HCEC 1CT (cell line): Measurements from ENCODE around the gene CDKN1C.
A peak's percentile ranks its signal among the peaks of the same experiment; 100 is the strongest.

Source experiments
- DNase-seq: peaks from one replicate; pipeline ENCODE4 v3.0.0-alpha.2; 2017

The CDKN1C gene

GRCh38 chr11:2885678-2886081, at the start of gene CDKN1C:
Gene CDKN1C, minus strand, starts transcription at chr11:2885775. Its CDS starts 319 bp downstream, at chr11:2885456.
- DNase-seq: peak; percentile 59

DNA sequence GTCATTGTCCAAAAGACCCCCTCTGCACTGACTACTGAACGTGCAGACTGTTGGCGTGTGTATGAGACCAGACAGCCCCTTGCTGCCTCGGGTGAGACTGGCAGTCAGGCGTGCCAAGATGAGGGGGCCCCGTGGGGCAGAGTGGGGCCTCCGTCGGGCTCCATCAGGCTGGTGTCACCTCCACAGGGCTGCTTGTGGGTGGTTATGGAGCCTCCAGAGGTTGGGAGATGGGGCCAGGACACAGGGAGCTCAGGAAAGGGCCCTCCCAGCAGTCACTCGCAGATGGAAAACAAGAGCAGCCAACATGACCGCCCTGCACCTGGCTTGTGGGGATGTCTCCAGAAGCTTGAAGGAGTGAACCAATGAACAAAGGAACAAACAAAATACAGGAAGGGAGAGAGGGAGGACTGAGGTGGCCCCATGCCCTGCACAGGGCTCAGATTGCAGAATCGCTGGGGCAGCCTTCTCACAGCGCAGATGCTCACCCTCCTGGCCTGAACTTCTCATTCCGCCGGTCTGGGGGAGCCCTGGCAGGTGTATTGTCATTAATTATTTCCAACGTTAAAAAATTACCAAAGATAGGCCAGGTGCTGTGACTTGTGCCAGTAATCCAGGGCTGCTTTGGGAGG, 49.1 kb upstream of the CDKN1C start:
- DNase-seq: no peak

DNA sequence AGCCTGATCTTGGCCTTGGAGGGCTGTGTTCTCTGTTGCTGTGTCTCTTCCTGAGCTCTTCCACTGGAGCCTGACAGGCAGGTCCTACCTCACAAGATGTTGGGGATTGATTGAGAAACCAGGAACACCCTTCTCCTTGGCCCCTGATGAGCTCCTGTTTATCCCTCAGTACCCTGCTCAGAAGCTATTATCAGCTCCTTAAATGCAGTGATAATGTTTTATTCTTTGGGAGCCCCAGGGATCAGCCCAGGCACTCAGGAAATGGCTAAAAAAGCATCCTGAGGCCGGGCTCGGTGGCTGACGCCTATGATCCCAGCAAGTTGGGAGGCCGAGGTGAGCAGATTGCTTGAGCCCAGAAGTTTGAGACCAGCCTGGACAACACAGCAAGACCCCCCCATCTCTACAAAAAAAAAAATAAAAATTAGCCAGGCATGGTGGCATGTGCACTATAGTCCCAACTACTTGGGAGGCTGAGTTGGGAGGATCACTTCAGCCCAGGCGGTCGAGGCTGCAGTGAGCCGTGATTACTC, 48.5 kb upstream of the CDKN1C start:
- no peak for DNase-seq

DNA sequence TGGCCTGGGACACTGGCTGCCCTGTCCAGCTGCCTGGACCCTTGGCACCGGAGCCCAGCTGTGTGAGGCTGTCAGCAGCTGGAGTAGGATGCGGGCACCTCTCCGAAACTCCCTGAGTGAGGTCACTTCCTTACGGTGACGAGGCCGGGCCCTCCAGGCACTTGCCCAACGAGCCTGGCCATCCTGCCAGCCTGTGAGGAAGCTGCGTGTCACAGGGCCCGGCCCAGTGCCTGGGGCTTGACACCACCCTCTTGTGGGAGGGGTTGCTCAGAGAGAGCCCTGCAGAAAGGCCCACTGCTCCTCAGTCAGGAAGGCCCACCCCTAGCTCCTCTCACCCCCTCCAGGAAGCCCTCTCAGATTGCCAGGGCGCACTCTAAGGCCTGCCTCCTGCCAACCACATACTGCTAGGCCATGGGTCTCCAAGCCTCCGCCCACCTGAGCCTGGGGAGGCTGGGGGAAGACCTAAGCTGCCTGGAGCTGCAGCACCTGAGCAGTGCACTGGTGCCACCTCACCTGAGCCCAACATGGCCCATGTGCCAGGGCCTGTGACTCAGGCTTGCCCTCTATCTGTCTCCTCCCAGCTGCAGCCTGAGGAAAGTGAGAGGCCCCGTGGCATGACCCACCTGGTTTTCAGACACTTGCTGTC, 47.9 kb upstream of the CDKN1C start:
- peak; percentile 80 for DNase-seq

DNA sequence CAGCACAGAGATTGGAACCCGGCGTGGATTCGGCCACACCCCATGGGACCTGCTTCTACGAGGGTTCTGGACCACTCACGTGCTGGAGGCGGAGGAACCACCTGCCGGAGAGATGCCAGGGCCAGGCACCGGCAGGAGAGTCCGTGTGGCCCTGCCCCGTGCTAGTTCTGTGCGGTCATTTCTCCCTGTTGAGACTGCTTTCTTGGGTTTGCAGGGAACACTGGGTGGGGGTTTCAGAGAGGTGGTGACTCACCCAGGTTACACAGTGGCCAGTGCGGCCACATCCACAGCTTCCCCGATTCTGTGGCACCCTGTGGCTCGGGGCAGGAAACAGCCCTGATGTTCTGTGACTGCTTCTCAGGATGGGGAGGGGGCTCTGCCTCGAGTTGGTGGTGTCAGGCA, 47.3 kb upstream of the CDKN1C start:
- no peak for DNase-seq

GRCh38 chr11:2931771-2932738, 46.5 kb upstream of the CDKN1C start:
- DNase-seq: no peak

- DNase-seq: no peak
These were observed 45.8 kb upstream of the CDKN1C start for GRCh38 chr11:2931420-2931746.

GRCh38 chr11:2930704-2931419, 45.3 kb upstream of the CDKN1C start:
- DNase-seq: peak; percentile 28

GRCh38 chr11:2929950-2930703, 44.6 kb upstream of the CDKN1C start:
- peak; percentile 58 for DNase-seq

DNA sequence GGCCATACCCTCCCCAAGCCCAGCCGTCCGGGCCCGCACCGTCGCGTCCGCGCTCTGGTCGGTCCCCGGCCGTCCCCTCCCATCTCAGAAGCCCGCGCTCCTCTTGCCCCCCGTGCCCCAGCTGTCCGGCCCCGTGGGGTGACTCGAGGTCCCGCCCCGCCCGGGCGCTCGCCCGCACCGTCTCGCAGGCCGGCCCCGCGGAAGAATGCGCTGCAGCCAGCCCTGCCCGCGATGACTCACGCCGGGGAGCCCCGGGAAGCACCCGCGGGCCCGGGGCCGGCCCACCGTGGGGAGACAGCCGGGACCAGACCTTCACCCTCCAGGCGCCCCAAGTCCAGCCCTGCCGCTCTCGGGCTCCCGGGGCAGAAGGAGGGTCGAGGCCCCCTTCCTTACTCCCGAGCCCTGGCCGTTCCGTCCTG, 44.0 kb upstream of the CDKN1C start:
- DNase-seq: peak; percentile 82

DNA sequence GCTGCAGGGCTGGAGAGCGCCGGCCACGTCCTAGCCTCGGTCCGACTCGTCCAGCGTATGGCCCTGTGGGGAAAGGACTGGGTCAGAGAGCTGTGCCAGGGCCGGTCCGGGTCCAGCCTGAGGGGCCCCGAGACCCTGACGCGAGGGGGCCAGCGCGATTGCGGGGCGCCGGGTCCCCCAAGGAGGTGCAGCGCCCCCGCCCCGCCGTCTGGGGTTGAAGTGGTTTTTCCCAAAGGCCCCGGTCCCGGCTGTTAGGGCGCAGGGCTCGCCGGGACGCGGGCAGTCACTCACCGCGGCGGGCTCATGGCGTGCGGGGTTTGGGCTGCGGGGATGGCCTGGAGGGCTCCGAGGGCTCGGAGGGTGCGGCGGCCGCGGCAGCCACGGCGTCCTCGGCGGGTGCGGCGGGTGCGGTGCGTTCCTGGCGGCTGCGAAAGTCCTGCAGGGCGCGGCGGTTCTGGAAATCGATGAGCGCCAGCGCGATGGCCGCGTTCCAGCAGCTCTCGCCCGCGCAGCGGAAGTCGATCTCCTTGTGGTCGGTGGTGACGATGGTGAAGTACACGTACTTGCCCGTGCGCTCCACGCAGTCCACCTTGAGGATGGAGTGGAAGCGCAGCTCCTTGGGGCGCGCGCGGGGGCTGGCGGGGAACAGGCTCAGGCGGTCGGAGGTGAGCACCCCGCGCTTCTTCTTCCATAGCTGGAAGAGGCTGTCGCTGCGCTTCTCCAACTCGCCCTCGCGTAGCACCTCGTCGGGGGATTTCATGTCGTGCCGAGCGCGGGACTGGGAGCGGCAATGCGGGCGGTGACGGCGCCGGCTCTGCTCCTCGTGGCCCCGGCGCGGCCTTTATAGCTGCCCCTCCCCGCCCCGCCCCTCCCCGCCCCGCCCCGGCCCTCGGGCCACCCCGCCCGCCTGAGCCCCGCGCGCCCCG, 43.3 kb upstream of the CDKN1C start, which contains the start of gene PHLDA2:
Gene PHLDA2, minus strand, starts transcription at position 816 of the 926 bp plus-strand sequence. Its CDS starts 56 bp downstream, at position 760.
- DNase-seq: peak; percentile 80

- no peak for DNase-seq
These were observed 42.5 kb upstream of the CDKN1C start for GRCh38 chr11:2927851-2928604.

GRCh38 chr11:2927121-2927800, 41.7 kb upstream of the CDKN1C start:
- no peak for DNase-seq

GRCh38 chr11:2926611-2927051, 41.1 kb upstream of the CDKN1C start:
- DNase-seq: no peak

GRCh38 chr11:2924821-2925675, 39.5 kb upstream of the CDKN1C start:
- no peak for DNase-seq

DNA sequence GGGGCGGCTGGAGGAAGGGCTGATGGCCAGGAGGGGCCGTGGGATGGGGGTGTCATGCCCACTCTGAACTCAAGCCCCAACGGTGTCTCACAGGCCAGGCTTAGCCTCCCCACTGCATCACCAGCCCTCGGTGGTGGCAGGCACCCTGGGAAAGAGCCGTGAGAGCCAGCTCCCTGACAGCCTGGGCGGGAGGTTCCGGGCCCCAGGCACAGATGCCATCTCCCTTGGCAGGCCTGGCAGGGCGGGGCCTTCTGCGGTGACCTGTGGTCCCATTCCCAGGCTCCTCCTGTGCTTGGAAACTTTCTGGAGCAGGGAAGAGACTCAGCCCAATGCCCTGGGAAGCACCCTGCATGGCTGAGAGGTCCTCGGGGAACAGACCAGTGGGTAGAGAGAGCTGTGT, 38.8 kb upstream of the CDKN1C start:
- no peak for DNase-seq

GRCh38 chr11:2923446-2924375, 38.1 kb upstream of the CDKN1C start:
- DNase-seq: no peak
